Psoas muscle (tissue), 8 donors: ENCODE measurements around the gene ABCA1. TPM values are rescaled to one million over a fixed set of nuclear protein-coding genes. Genes with fewer than 3 reads are reported as not detected.

Source experiments
- ATAC-seq, 4 donors: fragments of 200-7000 bp; cut with Tn5 transposase; one replicate each; pipeline ENCODE4 v1.9.1; 2020; ENCODE audit warnings: moderate library complexity in 3 of 4, mild to moderate bottlenecking in 2 of 4
- DNase-seq, 2 donors: peaks; one replicate each; pipeline ENCODE4 v3.0.0-alpha.2; 2020
- H3K27ac ChIP-seq: fragments of 200-600 bp; one replicate; pipeline ENCODE4 v1.8.0; 2022
- H3K27me3 ChIP-seq, 3 donors: fragments of 200-600 bp in 1 of 3; one replicate each; pipeline versions ENCODE4 v1.6.1 to v1.8.0; 2013 to 2022; ENCODE audit warnings: low read length in 2 of 3, mild to moderate bottlenecking in 2 of 3, moderate library complexity in 1 of 3; ENCODE audit not compliant: insufficient read depth in 3 of 3
- H3K36me3 ChIP-seq, 2 donors: fragments of 200-600 bp in 1 of 2; one replicate each; pipeline versions ENCODE4 v1.6.1 to v1.8.0; 2013 to 2022; ENCODE audit warnings: low read depth in 1 of 2, mild to moderate bottlenecking in 1 of 2, moderate library complexity in 1 of 2; ENCODE audit not compliant: insufficient read depth in 1 of 2
- H3K4me1 ChIP-seq: fragments of 200-600 bp; one replicate; pipeline ENCODE4 v1.8.0; 2022
- H3K4me3 ChIP-seq: fragments of 200-600 bp; one replicate; pipeline ENCODE4 v1.8.0; 2022; ENCODE audit warnings: mild to moderate bottlenecking
- H3K9me3 ChIP-seq: fragments of 200-600 bp; one replicate; pipeline ENCODE4 v1.8.0; 2022
- WGBS, 3 donors: extraction: QIAGEN DNeasy Blood & Tissue Kit; methylation state at CpG; one replicate each; pipeline versions ENCODE4 v1.1.6 to v1.1.7; 2013; 5-methylcytosine and 5-hydroxymethylcytosine counted together
- intact Hi-C, 2 donors: fragments of 100-400 bp; cut with DNase I; formaldehyde crosslinking; loops; one replicate each; pipeline versions ENCODE4 v1.11.0 to v1.14.2; 2022
- polyA plus RNA-seq, 3 donors: library from polyadenylated mRNA; stranded (reverse); fragments of 200-250 nt; gene quantifications; one replicate each; pipeline ENCODE4 v1.2.3, GENCODE V29; 2013
- total RNA-seq, 4 donors: library from RNA; stranded (reverse); fragmentation: NEBNext Ultra II Directional in 2 of 4; extraction: Animal tissue kit (Norgen Biotek cat#: 25700) in 2 of 4; gene quantifications; one replicate each; pipeline versions ENCODE4 v1.2.1 to v1.2.4, GENCODE V29; 2021 to 2023
- TF ChIP-seq, protein P1 (sequence below): fragments of 200-600 bp; IDR thresholded peaks from one replicate; pipeline ENCODE4 v1.8.0; 2022; ENCODE audit warnings: antibody characterized with exemption
- donor health status: healthy with polysubstance abuse.
- donor health status: DM: no; HTN: no; CAD: no; lungs with moderate emphysema.
- donor health status: Bipolar disorder and iron deficiency.
- donor health status: healthy.
- donor health status: DM: yes; HTN: yes; CAD: no.
- donor health status: DM: no; HTN: no; CAD: no.
- donor health status: DM: no; HTN: no; CAD: no.
- donor health status: DM: yes; HTN: yes; CAD: no.

The ABCA1 gene
- total and polyA plus RNA-seq, 7 donors = 1.9 to 26.1 (median 8.2) TPM

DNA sequence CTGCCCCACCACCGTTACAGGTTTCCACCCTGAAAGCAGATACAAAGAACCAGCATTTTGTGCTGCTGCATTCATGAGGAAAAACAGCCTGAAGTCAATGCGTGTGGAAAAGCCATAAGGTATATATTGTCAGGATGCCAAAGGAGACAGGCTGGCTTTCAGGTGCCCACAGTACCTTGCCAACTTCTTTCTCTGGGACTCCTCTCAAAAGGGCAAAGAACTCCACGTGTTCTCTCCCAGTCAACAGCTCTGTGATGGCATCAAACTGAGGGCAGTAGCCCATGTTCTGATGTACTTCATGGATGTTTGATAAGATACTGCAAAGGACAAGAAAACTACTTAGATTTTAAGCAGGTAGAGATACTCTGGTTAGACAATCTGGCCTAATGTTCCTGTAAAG, 139.7 kb downstream of the ABCA1 start:
- DNase-seq = no peak
- TF ChIP-seq, protein P1, sequence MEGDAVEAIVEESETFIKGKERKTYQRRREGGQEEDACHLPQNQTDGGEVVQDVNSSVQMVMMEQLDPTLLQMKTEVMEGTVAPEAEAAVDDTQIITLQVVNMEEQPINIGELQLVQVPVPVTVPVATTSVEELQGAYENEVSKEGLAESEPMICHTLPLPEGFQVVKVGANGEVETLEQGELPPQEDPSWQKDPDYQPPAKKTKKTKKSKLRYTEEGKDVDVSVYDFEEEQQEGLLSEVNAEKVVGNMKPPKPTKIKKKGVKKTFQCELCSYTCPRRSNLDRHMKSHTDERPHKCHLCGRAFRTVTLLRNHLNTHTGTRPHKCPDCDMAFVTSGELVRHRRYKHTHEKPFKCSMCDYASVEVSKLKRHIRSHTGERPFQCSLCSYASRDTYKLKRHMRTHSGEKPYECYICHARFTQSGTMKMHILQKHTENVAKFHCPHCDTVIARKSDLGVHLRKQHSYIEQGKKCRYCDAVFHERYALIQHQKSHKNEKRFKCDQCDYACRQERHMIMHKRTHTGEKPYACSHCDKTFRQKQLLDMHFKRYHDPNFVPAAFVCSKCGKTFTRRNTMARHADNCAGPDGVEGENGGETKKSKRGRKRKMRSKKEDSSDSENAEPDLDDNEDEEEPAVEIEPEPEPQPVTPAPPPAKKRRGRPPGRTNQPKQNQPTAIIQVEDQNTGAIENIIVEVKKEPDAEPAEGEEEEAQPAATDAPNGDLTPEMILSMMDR = no peak
- no peak for ATAC-seq
- no peaks in the 10 kb centered on the region for H3K9me3 ChIP-seq
- H3K4me1 ChIP-seq = no peaks in the 10 kb centered on the region
- peaks cover 19 to 100% of the 10 kb centered on the region in 2 donors for H3K36me3 ChIP-seq
- WGBS, 3 donors = 69 to 80% (median 69%) methylated on average over 3 of the region's 3 CpGs
- intact Hi-C loops = loop anchor here in 1 of 2 donors (10.0 kb wide), 1 partner anchor 47 kb away; no protein-coding TSS in a partner anchor
- no peak overlapping the region for H3K4me3 ChIP-seq
- H3K27me3 ChIP-seq = no peaks in the 10 kb centered on the region
- H3K27ac ChIP-seq = no peak overlapping the region

DNA sequence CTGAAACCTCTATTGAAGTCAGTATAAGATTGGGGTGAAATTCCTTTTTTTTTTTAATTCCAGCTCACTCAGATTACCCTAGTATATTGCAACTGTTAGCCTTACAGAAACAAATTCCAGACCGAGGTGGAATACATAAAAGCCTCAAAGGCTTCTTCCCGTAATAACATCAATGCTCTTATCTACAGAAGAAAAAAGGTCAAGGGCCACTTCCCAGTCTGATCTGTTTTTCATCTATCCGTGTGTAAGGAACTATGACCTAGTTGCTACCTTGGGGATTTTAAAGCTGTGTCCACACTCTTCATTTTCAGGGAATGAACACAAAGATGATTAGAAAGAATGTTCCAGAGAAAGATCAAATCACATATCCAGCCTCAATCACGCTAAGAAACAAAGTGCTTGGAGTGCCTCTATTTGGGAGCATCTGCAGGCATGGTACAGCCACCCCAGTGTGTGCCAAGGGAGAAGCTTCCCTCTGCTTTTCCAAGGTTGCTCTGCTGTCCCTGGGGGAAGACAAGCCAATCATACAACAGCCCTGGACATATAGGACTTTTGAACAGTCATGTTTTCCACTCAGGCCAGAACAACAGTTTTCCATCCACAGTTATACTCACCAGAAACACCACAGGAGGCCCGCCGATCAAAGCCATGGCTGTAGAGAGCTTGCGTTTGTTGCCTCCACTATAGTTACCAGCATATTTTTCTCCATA, 140.5 kb downstream of the ABCA1 start:
- peaks cover 19 to 100% of the 10 kb centered on the region in 2 donors for H3K36me3 ChIP-seq
- no peak for ATAC-seq
- intact Hi-C loops = loop anchor here in 1 of 2 donors (10.0 kb wide), 1 partner anchor 47 kb away; no protein-coding TSS in a partner anchor
- TF ChIP-seq, protein P1 = no peak
- no peak overlapping the region for H3K4me3 ChIP-seq
- H3K4me1 ChIP-seq = no peaks in the 10 kb centered on the region
- DNase-seq = no peak
- H3K27me3 ChIP-seq = no peaks in the 10 kb centered on the region
- WGBS, 3 donors = 72 to 75% (median 74%) methylated on average over 7 of the region's 7 CpGs
- no peaks in the 10 kb centered on the region for H3K9me3 ChIP-seq
- H3K27ac ChIP-seq = no peak overlapping the region

DNA sequence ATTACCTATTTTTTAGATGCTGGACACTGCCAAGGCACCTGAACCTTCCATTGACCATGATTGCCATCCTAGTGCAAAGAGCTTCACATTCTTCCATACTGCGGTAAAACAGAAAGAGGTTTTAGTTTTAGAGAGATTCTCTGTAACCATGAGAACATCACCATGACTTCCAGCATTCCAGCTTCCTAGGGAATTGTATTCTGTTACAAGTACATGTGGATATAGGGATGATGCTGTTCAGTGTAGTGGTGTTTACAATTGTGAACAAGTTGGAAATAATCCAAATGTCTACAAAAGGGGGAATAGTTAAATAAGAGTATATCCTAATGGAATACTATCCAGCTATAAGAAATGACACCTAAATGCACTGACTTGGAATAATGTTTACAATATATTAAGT, 141.7 kb downstream of the ABCA1 start:
- Histone ChIP-seq H3K27ac (no peak overlapping the region), H3K36me3 (peaks cover 15 to 100% of the 10 kb centered on the region in 2 donors), H3K9me3 (no peaks in the 10 kb centered on the region), H3K27me3 (no peaks in the 10 kb centered on the region), H3K4me3 (no peak overlapping the region), H3K4me1 (peaks cover 6% of the 10 kb centered on the region)
- WGBS, 3 donors = 84 to 89% (median 86%) methylated on average over 1 of the region's 1 CpG
- ATAC-seq = no peak
- TF ChIP-seq, protein P1 = no peak
- intact Hi-C loops = loop anchor here in 1 of 2 donors (10.0 kb wide), 1 partner anchor 49 kb away; no protein-coding TSS in a partner anchor
- DNase-seq = no peak

- WGBS, 3 donors = 51 to 68% (median 56%) methylated on average over 2 of the region's 2 CpGs
- H3K36me3 ChIP-seq = peaks cover 9 to 89% of the 10 kb centered on the region in 2 donors
Observed at GRCh38 chr9:104784098-104784497, 143.9 kb downstream of the ABCA1 start.

More at GRCh38 chr9:104784098-104784497, 143.9 kb downstream of the ABCA1 start:
- Histone ChIP-seq H3K9me3 (no peaks in the 10 kb centered on the region), H3K27ac (no peak overlapping the region), H3K4me1 (peaks cover 10% of the 10 kb centered on the region), H3K4me3 (no peak overlapping the region), H3K27me3 (no peaks in the 10 kb centered on the region)
- intact Hi-C loops = loop anchor here in 1 of 2 donors (10.0 kb wide), 1 partner anchor 51 kb away; no protein-coding TSS in a partner anchor
- ATAC-seq (no peak), DNase-seq (no peak)
- TF ChIP-seq, protein P1 = no peak
